Gastrocnemius medialis (tissue), 4 donors: ENCODE data around the gene ADAMTS14.

ENCODE experiments used
- POLR2A ChIP-seq, 2 donors: fragments of 450-650 bp; IDR thresholded peaks; one replicate each; pipeline ENCODE4 v1.6.1; 2017; ENCODE audit warnings: antibody characterized with exemption in 2 of 2, mild to moderate bottlenecking in 2 of 2, moderate library complexity in 2 of 2
- TF ChIP-seq, protein P1 (sequence below), 5 experiments: fragments of 450-650 bp in 3 of 5; fragments of 200-600 bp in 2 of 5; sonication (generic) in 2 of 5; IDR thresholded peaks in 4 of 5; conservative IDR thresholded peaks in 1 of 5; 1 replicate in 4 of 5; 2 replicates in 1 of 5; pipeline ENCODE4 v1.5.1; 2016 to 2019; ENCODE audit warnings: antibody characterized with exemption in 5 of 5, mild to moderate bottlenecking in 3 of 5, moderate library complexity in 3 of 5

DNA sequence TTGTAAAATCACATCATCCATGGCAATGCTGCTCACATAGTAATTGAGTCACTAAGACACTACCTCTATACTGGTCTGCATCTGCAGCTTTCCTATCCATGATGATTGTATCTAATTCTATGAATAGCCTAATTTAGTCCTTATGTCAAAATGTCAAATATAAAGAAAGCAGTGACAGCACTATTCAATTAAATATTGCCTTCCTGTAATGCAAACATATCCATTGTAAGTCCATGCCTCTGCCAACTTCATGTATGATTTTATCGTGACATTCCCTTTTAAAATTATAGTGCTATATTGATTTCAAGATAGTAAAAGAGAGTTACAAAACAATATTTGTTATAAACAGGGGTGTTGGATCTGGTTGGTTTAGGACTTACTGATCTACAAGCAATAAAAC lies 138.7 kb downstream of the ADAMTS14 start:
- no peak for TF ChIP-seq POLR2A (IDR thresholded peaks at IDR 0.05)
- TF ChIP-seq, protein P1, sequence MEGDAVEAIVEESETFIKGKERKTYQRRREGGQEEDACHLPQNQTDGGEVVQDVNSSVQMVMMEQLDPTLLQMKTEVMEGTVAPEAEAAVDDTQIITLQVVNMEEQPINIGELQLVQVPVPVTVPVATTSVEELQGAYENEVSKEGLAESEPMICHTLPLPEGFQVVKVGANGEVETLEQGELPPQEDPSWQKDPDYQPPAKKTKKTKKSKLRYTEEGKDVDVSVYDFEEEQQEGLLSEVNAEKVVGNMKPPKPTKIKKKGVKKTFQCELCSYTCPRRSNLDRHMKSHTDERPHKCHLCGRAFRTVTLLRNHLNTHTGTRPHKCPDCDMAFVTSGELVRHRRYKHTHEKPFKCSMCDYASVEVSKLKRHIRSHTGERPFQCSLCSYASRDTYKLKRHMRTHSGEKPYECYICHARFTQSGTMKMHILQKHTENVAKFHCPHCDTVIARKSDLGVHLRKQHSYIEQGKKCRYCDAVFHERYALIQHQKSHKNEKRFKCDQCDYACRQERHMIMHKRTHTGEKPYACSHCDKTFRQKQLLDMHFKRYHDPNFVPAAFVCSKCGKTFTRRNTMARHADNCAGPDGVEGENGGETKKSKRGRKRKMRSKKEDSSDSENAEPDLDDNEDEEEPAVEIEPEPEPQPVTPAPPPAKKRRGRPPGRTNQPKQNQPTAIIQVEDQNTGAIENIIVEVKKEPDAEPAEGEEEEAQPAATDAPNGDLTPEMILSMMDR (IDR thresholded peaks at IDR 0.05 in 4 of 5, conservative IDR thresholded peaks at IDR 0.05 in 1 of 5), result no peak
